Activated naive CD8-positive, alpha-beta T cell treated with anti-CD3 and anti-CD28 coated beads, Interleukin-2, amount 50 U/mL, for 24 hours (primary cell): ENCODE measurements around the gene DENND1A.
A peak's percentile ranks its signal among the peaks of the same experiment; 100 is the strongest.

Source experiments
- ATAC-seq: fragments of 150-1000 bp; cut with Tn5 transposase; one replicate; pipeline ENCODE4 v1.10.0; 2021
- DNase-seq: peaks from one replicate; pipeline ENCODE4 v3.0.0; 2021
- H3K27ac Mint-ChIP-seq: one replicate; pipeline ENCODE4 v1.8.0; 2021; ENCODE audit warnings: mild to moderate bottlenecking, mixed read lengths
- H3K27me3 Mint-ChIP-seq: one replicate; pipeline ENCODE4 v1.8.0; 2021; ENCODE audit warnings: mixed read lengths
- H3K36me3 Mint-ChIP-seq: one replicate; pipeline ENCODE4 v1.8.0; 2021; ENCODE audit warnings: low read depth, mixed read lengths
- H3K4me1 Mint-ChIP-seq: one replicate; pipeline ENCODE4 v1.8.0; 2021; ENCODE audit warnings: mixed read lengths
- H3K4me3 Mint-ChIP-seq: one replicate; pipeline ENCODE4 v1.8.0; 2021; ENCODE audit warnings: mild to moderate bottlenecking, moderate library complexity, mixed read lengths
- H3K9me3 Mint-ChIP-seq: one replicate; pipeline ENCODE4 v1.8.0; 2021; ENCODE audit warnings: mixed read lengths

DENND1A gene

DNA sequence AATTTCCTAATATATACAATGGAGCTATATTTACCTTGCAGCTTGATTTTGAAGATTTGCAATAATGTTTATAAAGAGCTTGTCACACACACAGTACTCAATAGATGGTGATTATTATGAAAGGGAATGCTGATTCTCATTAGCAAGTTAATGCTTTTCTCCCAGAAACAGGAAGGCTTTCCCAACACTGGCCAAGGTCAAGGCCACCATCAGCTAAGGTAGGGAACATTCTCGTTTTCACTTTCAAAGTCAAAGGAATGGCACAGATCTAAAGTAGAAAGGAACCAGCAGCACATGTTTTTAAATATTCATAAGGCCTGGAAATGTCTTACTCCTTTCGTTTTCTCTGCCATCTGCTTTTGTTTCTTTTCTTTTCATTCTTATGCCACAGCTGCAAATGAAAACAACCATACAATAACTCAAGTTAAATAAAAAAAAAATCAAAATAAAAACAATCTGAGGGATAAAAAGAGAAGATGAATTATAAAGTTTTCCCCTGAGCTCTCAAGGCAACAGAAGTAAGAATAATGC, 307.1 kb downstream of the DENND1A start:
- H3K27ac Mint-ChIP-seq, result no peak overlapping the region
- H3K4me1 Mint-ChIP-seq, result no peaks in the 10 kb centered on the region
- H3K36me3 Mint-ChIP-seq, result peaks cover 23% of the 10 kb centered on the region
- ATAC-seq, result no peak
- no peak for DNase-seq
- no peaks in the 10 kb centered on the region for H3K9me3 Mint-ChIP-seq
- no peak overlapping the region for H3K4me3 Mint-ChIP-seq
- no peaks in the 10 kb centered on the region for H3K27me3 Mint-ChIP-seq

GRCh38 chr9:123620239-123620638, 309.7 kb downstream of the DENND1A start:
- no peak overlapping the region for H3K27ac Mint-ChIP-seq
- H3K27me3 Mint-ChIP-seq, result no peaks in the 10 kb centered on the region
- peaks cover 19% of the 10 kb centered on the region for H3K36me3 Mint-ChIP-seq
- no peaks in the 10 kb centered on the region for H3K9me3 Mint-ChIP-seq
- H3K4me3 Mint-ChIP-seq, result no peak overlapping the region
- peaks cover 4% of the 10 kb centered on the region for H3K4me1 Mint-ChIP-seq
- DNase-seq (no peak), ATAC-seq (no peak)

- Mint-ChIP-seq H3K36me3 (peaks cover 7% of the 10 kb centered on the region), H3K9me3 (no peaks in the 10 kb centered on the region), H3K4me3 (no peak overlapping the region), H3K4me1 (peaks cover 4% of the 10 kb centered on the region), H3K27me3 (no peaks in the 10 kb centered on the region), H3K27ac (no peak overlapping the region)
- DNase-seq, result no peak
- ATAC-seq, result no peak
Measured at GRCh38 chr9:123617952-123618678, 311.8 kb downstream of the DENND1A start.

DNA sequence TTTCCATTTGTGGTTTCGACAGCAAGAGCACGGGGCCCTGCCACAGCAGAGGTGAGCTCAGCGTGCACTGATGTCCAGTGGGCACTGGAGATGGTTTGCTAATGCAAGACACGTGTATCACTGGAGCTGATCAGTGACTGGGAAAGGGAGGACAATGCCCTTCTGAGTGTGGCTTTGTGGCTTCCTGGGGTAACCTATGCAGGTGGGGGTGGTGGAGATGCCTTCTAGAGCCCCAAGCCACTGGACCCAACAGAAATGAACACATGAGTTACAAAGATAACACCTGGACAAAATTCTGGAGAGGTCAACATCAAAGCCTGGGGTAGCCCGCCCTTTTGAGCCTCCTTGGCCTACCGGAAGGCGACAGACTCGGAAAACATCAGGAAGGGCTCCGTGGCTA, 312.6 kb downstream of the DENND1A start:
- ATAC-seq, result no peak
- Mint-ChIP-seq H3K36me3 (peaks cover 7% of the 10 kb centered on the region), H3K4me1 (peaks cover 4% of the 10 kb centered on the region), H3K27me3 (no peaks in the 10 kb centered on the region), H3K27ac (no peak overlapping the region), H3K4me3 (no peak overlapping the region), H3K9me3 (no peaks in the 10 kb centered on the region)
- no peak for DNase-seq

DNA sequence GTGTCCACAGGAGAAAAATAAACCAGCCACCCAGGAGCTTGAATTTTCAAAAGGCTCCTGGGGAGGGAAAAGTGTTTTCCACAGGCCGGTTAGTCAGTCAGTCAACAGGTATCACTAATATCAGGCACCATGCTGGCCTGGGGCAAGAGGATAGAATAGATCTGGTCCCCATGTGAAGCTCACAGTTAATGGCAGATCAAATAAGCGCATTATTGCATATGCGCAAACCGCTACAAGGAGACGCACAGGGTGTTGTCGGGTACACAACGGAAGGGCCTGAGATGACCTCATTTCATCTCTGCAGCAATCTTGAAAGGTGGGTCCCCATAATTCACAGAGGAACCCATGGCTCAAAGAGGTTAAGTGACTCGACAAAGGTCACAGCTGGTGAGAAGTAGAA, 313.2 kb downstream of the DENND1A start:
- Mint-ChIP-seq H3K36me3 (peaks cover 6% of the 10 kb centered on the region), H3K9me3 (no peaks in the 10 kb centered on the region), H3K27me3 (no peaks in the 10 kb centered on the region), H3K4me1 (peaks cover 4% of the 10 kb centered on the region), H3K4me3 (no peak overlapping the region), H3K27ac (no peak overlapping the region)
- ATAC-seq, result no peak
- DNase-seq, result no peak

DNA sequence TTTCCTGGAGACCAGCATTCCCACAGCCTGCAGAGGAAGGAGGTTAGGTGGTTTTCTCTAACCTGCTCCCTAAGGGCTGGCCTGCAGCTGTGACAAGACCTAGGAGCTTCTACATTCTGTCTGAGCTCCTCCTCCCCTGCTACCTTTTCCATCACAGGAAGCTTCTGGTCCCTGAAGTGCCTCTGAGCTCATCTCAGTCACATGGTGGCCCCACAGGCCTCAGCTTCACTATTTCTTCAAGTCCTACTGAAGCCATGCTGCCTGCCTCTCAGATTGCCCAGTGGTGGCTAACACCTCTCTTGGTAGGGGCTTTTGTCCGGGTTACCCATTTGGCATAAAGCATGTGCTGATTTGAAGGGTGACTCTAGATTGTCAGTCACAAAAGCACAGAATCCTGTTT, 314.5 kb downstream of the DENND1A start:
- Mint-ChIP-seq H3K4me3 (no peak overlapping the region), H3K27me3 (no peaks in the 10 kb centered on the region), H3K36me3 (peaks cover 4% of the 10 kb centered on the region), H3K4me1 (peaks cover 4% of the 10 kb centered on the region), H3K27ac (no peak overlapping the region), H3K9me3 (no peaks in the 10 kb centered on the region)
- DNase-seq (no peak), ATAC-seq (peak; percentile 49)

DNA sequence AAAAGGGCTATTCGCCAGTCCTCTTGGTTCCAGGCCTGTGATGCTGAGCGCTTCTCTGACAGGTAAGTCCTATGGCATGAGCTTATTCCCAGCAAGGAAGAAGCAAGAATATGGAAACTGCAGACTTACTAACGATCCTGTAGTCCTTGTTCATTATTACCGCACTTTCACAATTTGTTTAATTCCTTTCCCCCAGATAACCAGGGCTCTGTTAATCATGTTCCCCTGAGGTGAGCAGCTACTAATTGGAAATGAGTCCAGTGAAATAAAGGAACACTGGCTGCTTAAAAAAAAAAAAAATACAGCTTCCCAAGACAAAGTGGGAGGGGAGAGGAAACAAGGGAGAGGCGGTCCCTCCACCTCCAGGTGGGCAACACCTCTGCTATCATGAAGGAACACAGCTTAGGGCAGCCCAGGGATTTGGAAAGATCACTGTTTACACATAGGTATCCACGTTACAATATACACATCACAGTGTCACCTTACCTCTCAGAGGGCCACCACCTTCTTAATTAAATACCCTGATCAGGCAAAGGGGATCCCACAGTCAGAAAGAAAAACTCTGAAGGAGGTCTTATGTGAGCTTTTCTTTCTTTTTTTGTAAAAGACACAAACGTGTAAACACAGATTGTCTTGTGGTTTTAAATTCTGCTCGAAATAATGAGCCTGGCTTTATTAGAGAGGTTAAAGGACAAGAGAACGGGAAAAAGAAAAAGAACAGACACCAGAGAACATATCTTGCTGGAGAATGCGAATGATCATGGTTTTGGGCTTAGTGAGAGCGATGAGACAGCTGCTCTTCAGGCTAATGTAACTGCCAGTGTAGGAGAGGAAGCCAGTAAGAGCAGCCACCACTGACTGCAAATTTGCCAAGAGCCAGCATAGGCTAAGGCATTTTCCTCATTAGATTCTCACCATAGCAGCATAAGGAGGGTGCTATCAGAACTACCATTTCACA, 315.3 kb downstream of the DENND1A start:
- H3K9me3 Mint-ChIP-seq, result no peaks in the 10 kb centered on the region
- H3K27me3 Mint-ChIP-seq, result no peaks in the 10 kb centered on the region
- ATAC-seq (no peak), DNase-seq (no peak)
- no peak overlapping the region for H3K4me3 Mint-ChIP-seq
- H3K27ac Mint-ChIP-seq, result no peak overlapping the region
- H3K4me1 Mint-ChIP-seq, result peaks cover 4% of the 10 kb centered on the region
- H3K36me3 Mint-ChIP-seq, result peaks cover 4% of the 10 kb centered on the region

DNA sequence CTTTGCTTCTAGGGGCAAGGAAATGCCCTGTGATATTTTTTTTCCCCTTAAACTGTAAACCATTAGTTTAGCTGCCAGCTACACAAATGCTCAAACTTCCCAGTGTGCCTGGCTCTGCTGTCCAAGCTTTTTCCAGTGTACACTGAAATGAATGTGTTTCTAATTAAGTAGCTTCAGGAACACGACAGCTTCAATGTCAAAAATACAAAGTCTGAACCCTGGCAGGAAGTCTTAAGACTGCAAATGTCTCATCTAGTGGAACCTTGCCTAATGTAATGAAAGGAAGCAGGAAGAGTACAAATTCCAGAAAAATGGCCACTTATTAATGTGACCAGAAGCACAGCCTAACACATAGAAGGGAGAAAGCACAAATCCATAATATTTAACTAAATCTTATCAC, 318.7 kb downstream of the DENND1A start:
- Mint-ChIP-seq H3K27ac (no peak overlapping the region), H3K4me1 (no peaks in the 10 kb centered on the region), H3K9me3 (no peaks in the 10 kb centered on the region), H3K36me3 (peaks cover 4% of the 10 kb centered on the region), H3K4me3 (no peak overlapping the region), H3K27me3 (no peaks in the 10 kb centered on the region)
- no peak for ATAC-seq
- no peak for DNase-seq

DNA sequence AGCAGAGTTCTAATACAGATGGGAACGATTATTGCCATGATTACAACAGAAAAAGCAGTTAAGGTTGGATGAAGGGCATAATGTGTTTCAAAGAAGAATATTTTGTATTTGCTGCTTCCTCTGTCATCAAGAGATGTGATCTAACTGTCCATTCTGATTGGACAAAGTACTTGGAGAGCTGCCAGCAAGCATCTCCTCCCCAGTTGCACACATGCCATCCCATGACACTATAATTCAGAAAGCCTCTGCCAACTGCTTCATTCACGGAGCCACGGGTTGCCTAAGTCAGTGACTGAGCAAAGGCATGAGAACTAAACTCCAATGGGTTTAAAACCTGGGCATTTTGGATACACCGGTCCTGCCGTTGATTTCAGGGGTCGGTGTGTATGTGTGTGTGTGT, 320.1 kb downstream of the DENND1A start:
- Mint-ChIP-seq H3K4me3 (no peak overlapping the region), H3K27me3 (no peaks in the 10 kb centered on the region), H3K4me1 (no peaks in the 10 kb centered on the region), H3K9me3 (no peaks in the 10 kb centered on the region), H3K27ac (no peak overlapping the region), H3K36me3 (peaks cover 2% of the 10 kb centered on the region)
- no peak for ATAC-seq
- no peak for DNase-seq

DNA sequence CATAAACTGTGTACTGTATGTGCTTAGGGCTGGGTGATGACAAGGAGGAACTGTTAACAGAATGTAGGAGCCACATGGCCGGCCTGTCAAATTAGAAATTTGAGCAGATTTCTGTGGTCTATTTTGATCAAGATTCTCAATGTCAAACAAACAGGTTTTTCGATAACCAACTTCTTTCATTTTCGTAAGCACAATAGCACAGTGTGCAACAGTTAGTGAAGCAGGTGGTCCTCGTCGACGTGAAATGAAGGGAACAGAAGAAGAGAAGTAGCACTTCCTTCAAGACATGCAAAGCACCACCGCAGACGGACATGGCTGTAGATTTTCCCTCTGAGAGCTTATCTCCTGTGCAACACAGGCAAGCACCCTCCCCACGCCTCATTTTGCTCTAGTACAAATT, 321.8 kb downstream of the DENND1A start:
- Mint-ChIP-seq H3K4me3 (no peak overlapping the region), H3K27me3 (no peaks in the 10 kb centered on the region), H3K27ac (no peak overlapping the region), H3K36me3 (peaks cover 2% of the 10 kb centered on the region), H3K9me3 (no peaks in the 10 kb centered on the region), H3K4me1 (no peaks in the 10 kb centered on the region)
- DNase-seq (no peak), ATAC-seq (no peak)

- ATAC-seq (no peak), DNase-seq (no peak)
- H3K36me3 Mint-ChIP-seq, result peaks cover 2% of the 10 kb centered on the region
- no peak overlapping the region for H3K4me3 Mint-ChIP-seq
- no peaks in the 10 kb centered on the region for H3K27me3 Mint-ChIP-seq
- no peaks in the 10 kb centered on the region for H3K9me3 Mint-ChIP-seq
- H3K4me1 Mint-ChIP-seq, result no peaks in the 10 kb centered on the region
- no peak overlapping the region for H3K27ac Mint-ChIP-seq
Measured at GRCh38 chr9:123607479-123607878, 322.4 kb downstream of the DENND1A start.

DNA sequence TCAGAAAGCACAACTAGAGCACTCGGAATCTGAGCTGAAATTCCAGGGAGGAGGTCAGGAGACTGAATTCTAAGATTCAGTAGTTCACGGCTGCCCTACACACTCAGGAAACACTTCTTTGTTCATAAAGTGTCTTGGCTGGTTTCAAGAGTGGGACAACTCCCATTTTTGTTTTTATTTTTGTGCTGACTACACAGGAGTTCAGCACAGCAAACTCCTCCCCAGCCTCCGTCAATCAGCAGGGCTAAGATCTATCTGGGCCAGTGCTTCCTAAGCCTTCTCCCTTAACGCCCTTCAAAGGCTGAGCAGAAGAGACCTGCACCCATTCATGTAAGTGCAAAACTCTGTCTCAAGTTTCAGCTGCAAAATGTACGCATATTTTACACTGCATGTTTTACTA, 323.8 kb downstream of the DENND1A start:
- Mint-ChIP-seq H3K4me1 (no peaks in the 10 kb centered on the region), H3K27me3 (no peaks in the 10 kb centered on the region), H3K36me3 (peaks cover 2% of the 10 kb centered on the region), H3K4me3 (no peak overlapping the region), H3K27ac (no peak overlapping the region), H3K9me3 (no peaks in the 10 kb centered on the region)
- no peak for ATAC-seq
- DNase-seq, result no peak

GRCh38 chr9:123605286-123605685, 324.6 kb downstream of the DENND1A start:
- Mint-ChIP-seq H3K27me3 (no peaks in the 10 kb centered on the region), H3K36me3 (peaks cover 2% of the 10 kb centered on the region), H3K4me3 (no peak overlapping the region), H3K27ac (no peak overlapping the region), H3K9me3 (no peaks in the 10 kb centered on the region), H3K4me1 (no peaks in the 10 kb centered on the region)
- no peak for DNase-seq
- ATAC-seq, result no peak

DNA sequence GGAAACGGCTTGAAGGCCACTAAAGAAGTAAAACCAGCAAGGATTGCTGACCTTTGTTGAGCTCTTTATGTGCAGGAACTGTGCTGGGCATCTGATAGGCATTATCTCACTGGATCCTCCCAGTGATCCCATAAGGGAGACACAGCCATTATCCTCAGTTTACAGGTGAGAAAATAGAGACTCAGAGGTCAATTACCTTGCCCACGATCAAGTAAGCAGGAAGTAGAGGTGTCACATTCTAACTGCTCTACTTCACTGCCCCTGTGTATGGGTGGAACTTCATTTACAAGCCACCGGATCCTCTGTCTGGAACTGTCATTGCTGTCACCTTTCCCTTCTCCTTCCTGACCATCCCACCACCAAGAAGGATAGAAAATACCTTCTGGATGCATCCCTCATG, 325.1 kb downstream of the DENND1A start:
- Mint-ChIP-seq H3K36me3 (peaks cover 3% of the 10 kb centered on the region), H3K27ac (no peak overlapping the region), H3K4me1 (no peaks in the 10 kb centered on the region), H3K9me3 (no peaks in the 10 kb centered on the region), H3K4me3 (no peak overlapping the region), H3K27me3 (no peaks in the 10 kb centered on the region)
- ATAC-seq (no peak), DNase-seq (no peak)

DNA sequence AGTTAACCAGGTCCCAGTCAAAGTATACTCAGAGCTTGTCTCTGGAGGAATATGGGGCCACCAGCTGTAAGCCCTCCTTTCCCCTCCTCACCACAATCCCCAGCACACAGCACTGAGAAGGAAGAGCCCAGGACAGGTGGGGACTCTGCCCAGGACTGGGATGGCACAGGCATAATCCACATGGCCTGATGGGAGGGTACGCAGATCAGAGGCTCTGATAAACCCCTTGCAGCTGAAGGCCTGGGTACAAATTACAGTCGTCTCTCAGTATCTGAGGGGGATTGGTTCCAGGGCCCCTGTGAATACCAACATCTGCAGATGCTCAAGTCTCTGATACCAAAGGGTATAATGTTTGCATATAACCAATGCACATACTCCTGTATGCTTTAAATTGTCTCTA, 328.1 kb downstream of the DENND1A start:
- H3K36me3 Mint-ChIP-seq, result peaks cover 3% of the 10 kb centered on the region
- no peak for ATAC-seq
- H3K9me3 Mint-ChIP-seq, result no peaks in the 10 kb centered on the region
- no peak overlapping the region for H3K27ac Mint-ChIP-seq
- no peaks in the 10 kb centered on the region for H3K4me1 Mint-ChIP-seq
- no peaks in the 10 kb centered on the region for H3K27me3 Mint-ChIP-seq
- no peak overlapping the region for H3K4me3 Mint-ChIP-seq
- no peak for DNase-seq
